ENCODE results near the gene GMCL1. TPM values are rescaled to one million over a fixed set of nuclear protein-coding genes. Genes with fewer than 3 reads are reported as not detected.
A peak's percentile ranks its signal among the peaks of the same experiment; 100 is the strongest.
"Not testable (repeated sequence)": the region's sequence is repeated elsewhere in the genome, so short reads cannot be mapped to it uniquely, and the experiment has no call there.

GMCL1 gene
- total RNA-seq, 6 experiments from 2014 or later, result 6.5 to 11.2 (median 7.7) TPM

- Mint-ChIP-seq H3K4me1 (ENCODE audit: low read depth) (peaks cover 6% of the 10 kb centered on the region; the same call in 1 of the 2 replicates), H3K27me3 (ENCODE audit: insufficient read depth) (no peaks in the 10 kb centered on the region; the same call in 1 of the 2 replicates), H3K27ac (no peak overlapping the region), H3K36me3 (ENCODE audit: low read depth) (no peaks in the 10 kb centered on the region), H3K4me3 (no peak overlapping the region), H3K9me3 (peaks cover 7% of the 10 kb centered on the region; the same call in 1 of the 2 replicates)
- no peak for DNase-seq
- TF ChIP-seq CTCF (IDR thresholded peaks at IDR 0.05), result no peak
Observed at GRCh38 chr2:69888451-69888850, 59.0 kb downstream of the GMCL1 start.

- DNase-seq, result no peak
- peaks cover 7% of the 10 kb centered on the region; the same call in 1 of the 2 replicates for H3K36me3 Mint-ChIP-seq (ENCODE audit: low read depth)
- TF ChIP-seq CTCF (IDR thresholded peaks at IDR 0.05), result no peak
- H3K4me1 Mint-ChIP-seq (ENCODE audit: low read depth), result peaks cover 8% of the 10 kb centered on the region; the same call in 1 of the 2 replicates
- H3K27ac Mint-ChIP-seq, result no peak overlapping the region
- no peaks in the 10 kb centered on the region; the same call in 1 of the 2 replicates for H3K27me3 Mint-ChIP-seq (ENCODE audit: insufficient read depth)
- H3K9me3 Mint-ChIP-seq, result peaks cover 7% of the 10 kb centered on the region; the same call in 1 of the 2 replicates
- no peak overlapping the region for H3K4me3 Mint-ChIP-seq
Observed at GRCh38 chr2:69889302-69889701, 59.8 kb downstream of the GMCL1 start.

- H3K36me3 Mint-ChIP-seq (ENCODE audit: low read depth), result peaks cover 11% of the 10 kb centered on the region; the same call in 1 of the 2 replicates
- H3K27ac Mint-ChIP-seq, result no peak overlapping the region
- no peak for TF ChIP-seq CTCF (IDR thresholded peaks at IDR 0.05)
- H3K4me1 Mint-ChIP-seq (ENCODE audit: low read depth), result peaks cover 15% of the 10 kb centered on the region
- DNase-seq, result no peak
- H3K4me3 Mint-ChIP-seq, result no peak overlapping the region
- no peaks in the 10 kb centered on the region; the same call in 1 of the 2 replicates for H3K27me3 Mint-ChIP-seq (ENCODE audit: insufficient read depth)
- H3K9me3 Mint-ChIP-seq, result peaks cover 7% of the 10 kb centered on the region; the same call in 1 of the 2 replicates
Observed at GRCh38 chr2:69890881-69891280, 61.4 kb downstream of the GMCL1 start.

- H3K9me3 Mint-ChIP-seq; DNase-seq; H3K27me3 Mint-ChIP-seq (ENCODE audit: insufficient read depth): not testable (repeated sequence)
- H3K36me3 Mint-ChIP-seq (ENCODE audit: low read depth), result peaks cover 23% of the 10 kb centered on the region
- peak overlapping the region; percentile 96 for H3K27ac Mint-ChIP-seq
- H3K4me1 Mint-ChIP-seq (ENCODE audit: low read depth), result peaks cover 31% of the 10 kb centered on the region
- H3K4me3 Mint-ChIP-seq, result peak overlapping the region; percentile 98
Observed at GRCh38 chr2:69892838-69893424, 63.5 kb downstream of the GMCL1 start.

GRCh38 chr2:69893684-69894551, 64.5 kb downstream of the GMCL1 start, which contains the start of gene SNRNP27:
TSS of gene SNRNP27 (plus strand) at chr2:69893956. CDS start at chr2:69893985, 29 bp downstream.
- TF ChIP-seq CTCF (IDR thresholded peaks at IDR 0.05), result no peak
- DNase-seq, result peak; percentile 71
- Mint-ChIP-seq H3K27ac (peak within 1 kb of the TSS; percentile 96), H3K27me3 (ENCODE audit: insufficient read depth) (no peaks in the 10 kb centered on the region; the same call in 1 of the 2 replicates), H3K36me3 (ENCODE audit: low read depth) (peaks cover 24% of the 10 kb centered on the region), H3K4me3 (peak within 1 kb of the TSS; percentile 98), H3K4me1 (ENCODE audit: low read depth) (peaks cover 32% of the 10 kb centered on the region), H3K9me3 (peaks cover 7% of the 10 kb centered on the region; the same call in 1 of the 2 replicates)

GRCh38 chr2:69894737-69895136, 65.3 kb downstream of the GMCL1 start:
- peak overlapping the region; percentile 96; the same call in 1 of the 2 replicates for H3K27ac Mint-ChIP-seq

More at GRCh38 chr2:69894737-69895136, 65.3 kb downstream of the GMCL1 start:
- peaks cover 32% of the 10 kb centered on the region for H3K4me1 Mint-ChIP-seq (ENCODE audit: low read depth)
- peaks cover 24% of the 10 kb centered on the region for H3K36me3 Mint-ChIP-seq (ENCODE audit: low read depth)
- not testable (repeated sequence) for H3K27me3 Mint-ChIP-seq (ENCODE audit: insufficient read depth); DNase-seq; H3K9me3 Mint-ChIP-seq
- H3K4me3 Mint-ChIP-seq, result peak overlapping the region; percentile 98
